ENCODE data around the gene RAMP3.

RAMP3 gene

DNA sequence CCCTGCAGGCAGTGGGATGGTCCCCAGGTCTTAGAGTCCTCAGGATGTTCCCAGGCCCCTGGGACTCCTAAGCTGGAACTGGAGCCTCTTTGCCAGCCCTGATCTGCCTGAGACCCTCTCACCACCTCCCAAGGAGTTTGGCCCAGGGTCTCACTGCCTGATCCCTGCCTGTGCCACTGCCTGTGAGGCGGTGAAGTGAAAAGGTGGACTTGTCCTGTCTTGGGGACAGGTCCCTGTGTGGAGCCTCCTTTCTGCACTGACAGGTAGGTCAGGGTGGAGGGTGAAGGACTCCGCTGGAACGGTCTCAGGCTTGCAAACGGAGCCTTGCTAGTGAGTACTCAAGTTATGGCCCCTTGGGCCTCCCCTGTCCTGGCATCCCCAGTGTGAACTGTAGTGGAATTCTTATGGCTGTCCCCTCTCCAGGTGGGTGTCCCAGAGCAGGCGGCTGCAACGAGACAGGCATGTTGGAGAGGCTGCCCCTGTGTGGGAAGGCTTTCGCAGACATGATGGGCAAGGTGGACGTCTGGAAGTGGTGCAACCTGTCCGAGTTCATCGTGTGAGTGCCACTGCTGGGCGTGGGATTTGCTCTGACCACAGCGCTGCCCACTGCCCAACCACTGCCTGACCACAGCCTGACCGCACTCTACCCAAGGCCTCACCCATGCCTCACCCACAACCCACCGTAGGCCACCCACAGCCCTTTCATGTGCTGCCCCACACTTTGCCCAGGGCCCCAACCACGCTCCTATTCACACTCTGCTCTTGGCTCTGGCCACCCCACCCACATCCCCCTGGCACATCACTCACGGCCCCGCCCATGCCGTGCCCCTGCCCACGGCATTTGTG lies 19.5 kb downstream of the RAMP3 start:
- H3K36me3 ChIP-seq (ENCODE audit: control insufficient read depth, insufficient read depth, low read length), result no peaks in the 10 kb centered on the region
- no peak overlapping the region for H3K4me3 ChIP-seq (ENCODE audit: low read depth, low read length)
- no peaks in the 10 kb centered on the region for H3K4me1 ChIP-seq (ENCODE audit: control insufficient read depth, insufficient read depth, low read length)
- no peak overlapping the region for H3K9ac ChIP-seq (ENCODE audit: low read depth, low read length)
- no peaks in the 10 kb centered on the region for H3K9me3 ChIP-seq (ENCODE audit: control insufficient read depth, insufficient read depth, low read length)
- H3K27me3 ChIP-seq (ENCODE audit: control insufficient read depth, insufficient read depth, low read length), result no peaks in the 10 kb centered on the region

GRCh38 chr7:45177801-45178200 lies 20.2 kb downstream of the RAMP3 start:
- Histone ChIP-seq H3K4me3 (ENCODE audit: low read depth, low read length) (no peak overlapping the region), H3K27me3 (ENCODE audit: control insufficient read depth, insufficient read depth, low read length) (no peaks in the 10 kb centered on the region), H3K36me3 (ENCODE audit: control insufficient read depth, insufficient read depth, low read length) (no peaks in the 10 kb centered on the region), H3K9ac (ENCODE audit: low read depth, low read length) (no peak overlapping the region), H3K4me1 (ENCODE audit: control insufficient read depth, insufficient read depth, low read length) (no peaks in the 10 kb centered on the region), H3K9me3 (ENCODE audit: control insufficient read depth, insufficient read depth, low read length) (no peaks in the 10 kb centered on the region)

DNA sequence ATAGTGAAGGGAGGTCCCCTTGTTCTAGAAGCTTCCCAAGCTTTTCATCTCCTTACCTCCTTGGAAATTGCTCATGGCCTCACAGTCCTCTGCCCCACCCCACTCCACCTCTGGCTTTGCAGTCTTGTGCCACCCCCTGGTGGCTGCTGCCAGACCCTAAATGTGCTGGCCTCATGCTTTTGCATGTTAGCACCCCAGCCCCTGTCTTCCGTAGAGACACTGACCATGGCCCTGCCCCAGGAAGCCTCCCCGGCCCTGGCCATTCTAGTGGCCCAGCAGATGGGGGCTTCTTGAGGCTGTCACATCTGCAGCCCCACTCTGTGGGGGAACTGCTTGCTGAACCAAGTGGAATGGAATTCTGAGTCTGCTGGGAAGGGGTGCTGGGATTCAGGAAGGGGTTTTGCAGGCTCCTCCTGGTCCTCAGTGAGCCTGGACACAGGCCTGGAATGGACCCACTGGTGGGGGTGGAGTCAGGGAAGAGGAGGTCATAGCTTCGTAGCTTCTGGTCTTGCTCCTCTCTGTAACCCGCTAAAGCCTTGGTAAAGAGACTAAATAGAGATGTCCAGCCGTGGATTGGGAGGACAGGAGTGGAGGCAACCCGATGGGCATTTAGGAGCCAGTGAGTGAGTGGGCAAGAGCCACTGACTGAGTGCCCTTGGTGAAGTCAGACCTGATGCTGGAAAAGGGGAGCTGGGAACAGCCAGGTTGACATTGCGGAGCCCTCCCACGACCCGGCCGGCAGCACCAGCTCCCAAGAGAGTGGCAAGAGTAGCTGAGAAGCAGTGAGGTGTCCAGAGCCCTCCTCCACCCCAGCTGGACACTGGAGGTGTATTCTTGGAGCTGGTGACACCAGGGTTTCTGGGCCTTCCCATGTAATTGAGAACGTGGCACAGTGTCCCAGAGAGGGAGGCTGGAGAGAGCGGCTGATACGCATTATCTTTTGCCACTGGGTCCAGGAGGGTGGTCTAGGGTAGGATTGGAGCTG lies 20.9 kb downstream of the RAMP3 start:
- no peak overlapping the region for H3K9ac ChIP-seq (ENCODE audit: low read depth, low read length)
- H3K27me3 ChIP-seq (ENCODE audit: control insufficient read depth, insufficient read depth, low read length), result no peaks in the 10 kb centered on the region
- no peaks in the 10 kb centered on the region for H3K9me3 ChIP-seq (ENCODE audit: control insufficient read depth, insufficient read depth, low read length)

DNA sequence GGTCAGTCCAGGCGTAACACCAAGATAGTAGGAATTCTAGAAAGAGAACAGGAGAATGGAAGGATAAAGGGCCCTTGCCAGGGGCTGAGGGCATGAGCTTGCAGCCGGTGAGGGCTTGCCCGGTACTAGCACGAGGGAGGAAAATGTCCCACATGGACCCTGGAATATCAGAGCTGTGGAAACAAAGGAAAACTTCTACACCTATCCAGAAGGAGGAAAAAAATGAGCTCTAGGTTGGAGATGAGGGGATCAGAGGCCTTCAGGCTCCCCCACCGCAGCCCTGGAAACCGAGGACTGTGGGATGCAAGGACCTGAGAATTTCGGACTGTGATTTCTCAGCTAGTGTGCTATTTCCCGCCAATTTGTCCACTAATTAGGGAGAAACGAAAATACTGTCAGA lies 22.1 kb downstream of the RAMP3 start:
- Histone ChIP-seq H3K9ac (ENCODE audit: low read depth, low read length) (no peak overlapping the region), H3K4me3 (ENCODE audit: low read depth, low read length) (no peak overlapping the region), H3K27me3 (ENCODE audit: control insufficient read depth, insufficient read depth, low read length) (no peaks in the 10 kb centered on the region), H3K4me1 (ENCODE audit: control insufficient read depth, insufficient read depth, low read length) (no peaks in the 10 kb centered on the region), H3K9me3 (ENCODE audit: control insufficient read depth, insufficient read depth, low read length) (no peaks in the 10 kb centered on the region), H3K36me3 (ENCODE audit: control insufficient read depth, insufficient read depth, low read length) (no peaks in the 10 kb centered on the region)

More for the DNA sequence above, 20.9 kb downstream of the RAMP3 start:
- Histone ChIP-seq H3K36me3 (ENCODE audit: control insufficient read depth, insufficient read depth, low read length) (no peaks in the 10 kb centered on the region), H3K4me1 (ENCODE audit: control insufficient read depth, insufficient read depth, low read length) (no peaks in the 10 kb centered on the region), H3K4me3 (ENCODE audit: low read depth, low read length) (no peak overlapping the region)

GRCh38 chr7:45180084-45180986 lies 22.7 kb downstream of the RAMP3 start:
- H3K36me3 ChIP-seq (ENCODE audit: control insufficient read depth, insufficient read depth, low read length), result no peaks in the 10 kb centered on the region
- H3K4me3 ChIP-seq (ENCODE audit: low read depth, low read length), result no peak overlapping the region
- no peaks in the 10 kb centered on the region for H3K9me3 ChIP-seq (ENCODE audit: control insufficient read depth, insufficient read depth, low read length)
- no peaks in the 10 kb centered on the region for H3K4me1 ChIP-seq (ENCODE audit: control insufficient read depth, insufficient read depth, low read length)
- no peak overlapping the region for H3K9ac ChIP-seq (ENCODE audit: low read depth, low read length)
- H3K27me3 ChIP-seq (ENCODE audit: control insufficient read depth, insufficient read depth, low read length), result no peaks in the 10 kb centered on the region

- Histone ChIP-seq H3K27me3 (ENCODE audit: control insufficient read depth, insufficient read depth, low read length) (no peaks in the 10 kb centered on the region), H3K4me1 (ENCODE audit: control insufficient read depth, insufficient read depth, low read length) (no peaks in the 10 kb centered on the region), H3K36me3 (ENCODE audit: control insufficient read depth, insufficient read depth, low read length) (no peaks in the 10 kb centered on the region), H3K4me3 (ENCODE audit: low read depth, low read length) (no peak overlapping the region), H3K9me3 (ENCODE audit: control insufficient read depth, insufficient read depth, low read length) (no peaks in the 10 kb centered on the region), H3K9ac (ENCODE audit: low read depth, low read length) (no peak overlapping the region)
Measured at GRCh38 chr7:45181286-45181960, 23.8 kb downstream of the RAMP3 start.

DNA sequence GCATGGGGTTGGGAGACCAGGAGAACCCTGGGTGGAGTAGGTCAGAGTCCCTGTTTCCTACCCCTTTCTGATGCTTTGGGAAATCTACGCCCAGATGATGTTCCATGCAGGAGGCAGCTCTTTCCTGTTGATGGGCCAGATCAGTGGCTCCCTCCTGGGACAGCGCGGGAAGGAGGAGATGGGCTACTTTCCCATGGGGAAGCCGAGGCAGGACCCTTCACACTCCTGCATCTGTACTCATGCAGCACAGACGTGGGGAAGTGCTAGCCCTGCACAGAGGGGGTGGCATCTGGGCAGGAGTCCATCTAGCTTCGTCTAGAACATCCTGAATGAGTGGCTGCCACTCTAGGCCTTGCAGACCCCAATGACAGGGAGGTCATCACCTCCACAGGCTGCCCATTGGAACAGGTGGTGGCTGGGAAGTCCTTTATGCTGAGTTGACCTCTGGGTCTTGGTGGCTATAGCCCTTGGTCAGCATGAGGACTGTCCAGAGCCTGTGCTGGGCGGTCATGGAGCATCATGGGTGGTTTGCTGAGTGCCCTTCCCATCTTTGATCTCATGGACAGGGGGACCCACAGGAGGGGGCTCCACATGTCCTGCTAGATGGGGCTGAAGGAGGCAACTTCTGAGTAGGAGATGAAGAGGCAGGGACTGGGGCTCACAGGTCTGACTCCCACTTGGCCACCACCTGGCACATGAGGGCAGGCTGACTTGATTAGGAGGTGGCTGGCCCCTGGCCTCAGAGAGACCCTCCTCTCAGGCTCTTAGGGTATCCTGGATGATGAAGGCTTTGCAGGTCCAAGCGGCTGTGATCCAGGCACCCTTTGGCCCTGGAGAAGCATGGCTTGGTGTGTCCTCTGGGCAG lies 24.6 kb downstream of the RAMP3 start:
- H3K9ac ChIP-seq (ENCODE audit: low read depth, low read length), result no peak overlapping the region
- no peaks in the 10 kb centered on the region for H3K9me3 ChIP-seq (ENCODE audit: control insufficient read depth, insufficient read depth, low read length)
- no peak overlapping the region for H3K4me3 ChIP-seq (ENCODE audit: low read depth, low read length)
- H3K4me1 ChIP-seq (ENCODE audit: control insufficient read depth, insufficient read depth, low read length), result no peaks in the 10 kb centered on the region
- no peaks in the 10 kb centered on the region for H3K36me3 ChIP-seq (ENCODE audit: control insufficient read depth, insufficient read depth, low read length)
- H3K27me3 ChIP-seq (ENCODE audit: control insufficient read depth, insufficient read depth, low read length), result no peaks in the 10 kb centered on the region

DNA sequence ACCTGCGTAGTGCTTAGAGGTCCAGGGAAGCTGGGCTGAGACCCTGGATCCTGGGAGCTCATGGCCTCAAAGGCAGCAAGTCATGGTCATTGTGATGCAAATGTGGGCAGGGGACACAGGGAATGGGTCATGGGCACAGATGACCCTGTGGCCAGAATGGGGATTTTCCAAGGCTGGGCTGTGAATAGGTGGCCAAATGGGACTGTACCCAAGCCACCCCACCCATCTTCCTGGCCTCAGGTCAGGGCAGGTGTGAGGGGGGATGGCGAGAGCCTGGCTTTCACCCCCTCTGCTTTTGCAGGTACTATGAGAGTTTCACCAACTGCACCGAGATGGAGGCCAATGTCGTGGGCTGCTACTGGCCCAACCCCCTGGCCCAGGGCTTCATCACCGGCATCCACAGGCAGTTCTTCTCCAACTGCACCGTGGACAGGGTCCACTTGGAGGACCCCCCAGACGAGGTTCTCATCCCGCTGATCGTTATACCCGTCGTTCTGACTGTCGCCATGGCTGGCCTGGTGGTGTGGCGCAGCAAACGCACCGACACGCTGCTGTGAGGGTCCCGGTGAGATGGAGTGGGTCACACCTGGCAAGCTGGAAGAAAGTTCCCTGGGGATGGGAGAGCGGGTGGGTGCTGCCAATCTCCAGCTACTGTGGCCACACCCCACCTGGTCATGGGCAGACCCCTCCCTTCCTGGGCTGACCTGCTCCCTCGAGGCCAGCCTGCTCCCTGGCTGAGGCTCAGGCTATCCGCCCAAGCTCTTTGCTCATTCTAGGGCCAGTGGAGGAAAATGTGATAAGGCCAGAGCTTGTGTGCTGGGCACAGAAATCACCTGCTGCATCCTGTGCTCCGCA lies 25.5 kb downstream of the RAMP3 start:
- no peaks in the 10 kb centered on the region for H3K9me3 ChIP-seq (ENCODE audit: control insufficient read depth, insufficient read depth, low read length)
- H3K9ac ChIP-seq (ENCODE audit: low read depth, low read length), result no peak overlapping the region
- no peak overlapping the region for H3K4me3 ChIP-seq (ENCODE audit: low read depth, low read length)
- no peaks in the 10 kb centered on the region for H3K4me1 ChIP-seq (ENCODE audit: control insufficient read depth, insufficient read depth, low read length)
- no peaks in the 10 kb centered on the region for H3K36me3 ChIP-seq (ENCODE audit: control insufficient read depth, insufficient read depth, low read length)
- no peaks in the 10 kb centered on the region for H3K27me3 ChIP-seq (ENCODE audit: control insufficient read depth, insufficient read depth, low read length)

GRCh38 chr7:45183711-45184210 lies 26.2 kb downstream of the RAMP3 start:
- Histone ChIP-seq H3K9me3 (ENCODE audit: control insufficient read depth, insufficient read depth, low read length) (no peaks in the 10 kb centered on the region), H3K36me3 (ENCODE audit: control insufficient read depth, insufficient read depth, low read length) (no peaks in the 10 kb centered on the region), H3K27me3 (ENCODE audit: control insufficient read depth, insufficient read depth, low read length) (no peaks in the 10 kb centered on the region)

More at GRCh38 chr7:45183711-45184210, 26.2 kb downstream of the RAMP3 start:
- no peak overlapping the region for H3K4me3 ChIP-seq (ENCODE audit: low read depth, low read length)
- no peak overlapping the region for H3K9ac ChIP-seq (ENCODE audit: low read depth, low read length)
- H3K4me1 ChIP-seq (ENCODE audit: control insufficient read depth, insufficient read depth, low read length), result no peaks in the 10 kb centered on the region

Data from iPS-15b (cell line).